ENCODE data around the gene COPS7B.

Gene COPS7B

DNA sequence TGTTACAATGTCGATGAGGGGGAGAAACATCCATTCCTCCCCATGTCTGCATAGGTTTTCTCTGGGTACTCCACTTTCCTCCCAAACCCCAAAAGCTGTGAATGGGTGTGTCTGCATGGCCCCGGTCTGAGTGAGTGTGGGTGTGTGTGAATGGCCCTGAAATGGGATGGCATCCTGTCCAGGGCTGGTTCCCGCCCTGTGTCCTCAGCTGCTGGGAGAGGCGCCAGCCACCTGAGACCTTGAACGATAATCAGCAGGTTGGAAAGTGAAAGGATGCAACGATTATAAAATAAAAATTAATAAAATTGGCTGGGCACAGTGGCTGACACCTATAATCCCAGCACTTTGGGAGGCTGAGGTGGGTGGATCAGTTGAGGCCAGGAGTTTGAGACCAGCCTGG, 70.7 kb downstream of the COPS7B start:
- in situ Hi-C loops (cut with HindIII; ENCODE audit: low pct_ligation_motif_present, low pct_unique_long_range_greater_than_20kb, low sequenced_read_pairs), result no loop called here
- no peak for DNase-seq
